Adrenal gland (tissue), 12 donors: ENCODE results near the gene ARHGAP26. TPM values are rescaled to one million over a fixed set of nuclear protein-coding genes. Genes with fewer than 3 reads are reported as not detected.

Source experiments
- DNase-seq, 7 donors: peaks; one replicate each; pipeline ENCODE4 v3.0.0-alpha.2; 2019 to 2020
- H3K27ac ChIP-seq, 5 donors: fragments of 200-600 bp; sonication (generic) in 4 of 5; 1 replicate in 3 of 5; 2 replicates in 2 of 5; pipeline versions ENCODE4 v1.5.1 to v1.8.0; 2016 to 2020; ENCODE audit warnings: mild to moderate bottlenecking in 1 of 5
- H3K27me3 ChIP-seq: fragments of 200-600 bp; 2 replicates; pipeline ENCODE4 v1.8.0; 2021
- H3K36me3 ChIP-seq, 2 donors: fragments of 200-600 bp; replicated peaks in 1 of 2; 1 replicate in 1 of 2; 2 replicates in 1 of 2; pipeline versions ENCODE4 v1.5.1 to v1.8.0; 2018 to 2022
- H3K4me1 ChIP-seq, 2 donors: fragments of 200-600 bp; replicated peaks in 1 of 2; 1 replicate in 1 of 2; 2 replicates in 1 of 2; pipeline versions ENCODE4 v1.5.1 to v1.8.0; 2018 to 2021
- H3K4me3 ChIP-seq, 4 donors: fragments of 200-600 bp; sonication (generic) in 3 of 4; one replicate each; pipeline ENCODE4 v1.5.1; 2016 to 2018
- H3K9me3 ChIP-seq, 3 donors: fragments of 200-600 bp; sonication (generic) in 1 of 3; replicated peaks in 1 of 3; 1 replicate in 2 of 3; 2 replicates in 1 of 3; pipeline versions ENCODE4 v1.5.1 to v1.8.0; 2016 to 2021
- POLR2A ChIP-seq, 2 donors: fragments of 450-650 bp; IDR thresholded peaks; one replicate each; pipeline ENCODE4 v1.6.1; 2017; ENCODE audit warnings: antibody characterized with exemption in 2 of 2, mild to moderate bottlenecking in 2 of 2, moderate library complexity in 1 of 2
- WGBS, 4 donors: extraction: QIAGEN DNeasy Blood & Tissue Kit in 2 of 4; methylation state at CpG; one replicate each; pipeline versions ENCODE4 v1.1.5 to v1.1.7; 2013 to 2017; 5-methylcytosine and 5-hydroxymethylcytosine counted together
- intact Hi-C, 2 donors: fragments of 100-400 bp; cut with DNase I; formaldehyde crosslinking; loops; one replicate each; pipeline versions ENCODE4 v1.14.1 to v1.15.0; 2022 to 2023
- polyA plus RNA-seq, 3 donors: library from polyadenylated mRNA; stranded (reverse); fragments of 200-250 nt in 2 of 3; fragments of 350-450 nt in 1 of 3; fragmentation: Illumina TruSeq in 1 of 3; extraction: RNeasy Lipid Tissue Mini Kit (QIAGEN cat#74804) in 1 of 3; gene quantifications; one replicate each; pipeline ENCODE4 v1.2.3, GENCODE V29; 2013 to 2014
- total RNA-seq, 9 donors: library from RNA; depleted of rRNA in 4 of 9; stranded (reverse); fragments of >200 nt in 4 of 9; fragments of 120-200 nt in 1 of 9; fragmentation: NEBNext Ultra II Directional in 1 of 9; extraction: Animal tissue kit (Norgen Biotek cat#: 25700) in 1 of 9; gene quantifications; one replicate each; pipeline versions ENCODE4 v1.1.0 to v1.2.4, GENCODE V29; 2013 to 2023
- TF ChIP-seq, protein P1 (sequence below), 6 experiments: fragments of 450-650 bp in 4 of 6; fragments of 200-600 bp in 2 of 6; sonication (generic) in 1 of 6; IDR thresholded peaks; 1 replicate in 5 of 6; 2 replicates in 1 of 6; pipeline versions ENCODE4 v1.5.1 to v1.8.0; 2016 to 2021; ENCODE audit warnings: antibody characterized with exemption in 6 of 6, mild to moderate bottlenecking in 2 of 6, moderate library complexity in 1 of 6
- donor health status: healthy with polysubstance abuse.
- donor health status: Bipolar disorder and iron deficiency.
- donor health status: DM: yes; HTN: yes; CAD: no.
- donor health status: DM: no; HTN: no; CAD: no.
- donor health status: DM: no; HTN: no; CAD: no.
- donor health status: DM: yes; HTN: yes; CAD: no.

The ARHGAP26 gene
- total and polyA plus RNA-seq, 12 donors, result 3.0 to 21.7 (median 10.8) TPM

DNA sequence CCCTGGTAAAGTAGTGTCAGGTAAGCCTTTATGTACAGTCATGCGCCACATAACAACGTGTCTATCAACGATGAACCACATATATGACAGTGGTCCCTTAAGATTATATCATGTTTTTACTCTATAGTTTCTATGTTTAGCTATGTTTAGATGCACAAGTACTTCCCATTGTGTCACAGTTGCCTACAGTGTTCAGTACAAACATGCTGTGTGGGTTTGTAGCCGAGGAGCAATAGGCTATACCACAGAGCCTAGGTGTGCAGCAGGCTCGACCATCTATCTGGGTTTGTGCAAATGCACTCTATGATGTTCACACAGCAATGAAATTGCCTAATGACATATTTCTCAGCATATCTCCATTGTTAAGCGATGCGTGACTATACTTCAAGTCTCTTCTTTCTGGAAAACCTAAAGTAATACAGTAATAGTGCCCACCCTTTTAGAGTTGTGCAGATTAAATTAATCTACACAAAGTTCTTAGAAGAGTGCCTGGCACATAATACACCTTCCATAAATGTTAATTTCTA lies 295.9 kb downstream of the ARHGAP26 start:
- Histone ChIP-seq H3K27me3 (no peaks in the 10 kb centered on the region), H3K4me3 (no peak overlapping the region), H3K36me3 (no peaks in the 10 kb centered on the region), H3K27ac (peak overlapping the region in 2 of 5 donors; percentile 15 to 74), H3K4me1 (peaks cover 0 to 47% of the 10 kb centered on the region in 2 donors), H3K9me3 (no peaks in the 10 kb centered on the region)
- intact Hi-C loops, result no loop called here
- DNase-seq, result no peak
- TF ChIP-seq, protein P1, sequence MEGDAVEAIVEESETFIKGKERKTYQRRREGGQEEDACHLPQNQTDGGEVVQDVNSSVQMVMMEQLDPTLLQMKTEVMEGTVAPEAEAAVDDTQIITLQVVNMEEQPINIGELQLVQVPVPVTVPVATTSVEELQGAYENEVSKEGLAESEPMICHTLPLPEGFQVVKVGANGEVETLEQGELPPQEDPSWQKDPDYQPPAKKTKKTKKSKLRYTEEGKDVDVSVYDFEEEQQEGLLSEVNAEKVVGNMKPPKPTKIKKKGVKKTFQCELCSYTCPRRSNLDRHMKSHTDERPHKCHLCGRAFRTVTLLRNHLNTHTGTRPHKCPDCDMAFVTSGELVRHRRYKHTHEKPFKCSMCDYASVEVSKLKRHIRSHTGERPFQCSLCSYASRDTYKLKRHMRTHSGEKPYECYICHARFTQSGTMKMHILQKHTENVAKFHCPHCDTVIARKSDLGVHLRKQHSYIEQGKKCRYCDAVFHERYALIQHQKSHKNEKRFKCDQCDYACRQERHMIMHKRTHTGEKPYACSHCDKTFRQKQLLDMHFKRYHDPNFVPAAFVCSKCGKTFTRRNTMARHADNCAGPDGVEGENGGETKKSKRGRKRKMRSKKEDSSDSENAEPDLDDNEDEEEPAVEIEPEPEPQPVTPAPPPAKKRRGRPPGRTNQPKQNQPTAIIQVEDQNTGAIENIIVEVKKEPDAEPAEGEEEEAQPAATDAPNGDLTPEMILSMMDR (IDR thresholded peaks at IDR 0.05), result no peak
- TF ChIP-seq POLR2A (IDR thresholded peaks at IDR 0.05), result no peak
- WGBS, 4 donors, result 92 to 95% (median 93%) methylated on average over 7 of the region's 7 CpGs

GRCh38 chr5:143066556-143067281 lies 296.5 kb downstream of the ARHGAP26 start:
- DNase-seq, result peak in 1 of 7 donors; percentile 9
- H3K9me3 ChIP-seq, result no peaks in the 10 kb centered on the region
- no peak for TF ChIP-seq POLR2A (IDR thresholded peaks at IDR 0.05)
- H3K27ac ChIP-seq, result peak overlapping the region in 1 of 5 donors; percentile 20
- intact Hi-C loops, result no loop called here
- WGBS, 4 donors, result 53 to 59% (median 56%) methylated on average over 8 of the region's 8 CpGs
- no peaks in the 10 kb centered on the region for H3K36me3 ChIP-seq
- H3K4me1 ChIP-seq, result peaks cover 0 to 47% of the 10 kb centered on the region in 2 donors
- H3K27me3 ChIP-seq, result no peaks in the 10 kb centered on the region
- no peak overlapping the region for H3K4me3 ChIP-seq

DNA sequence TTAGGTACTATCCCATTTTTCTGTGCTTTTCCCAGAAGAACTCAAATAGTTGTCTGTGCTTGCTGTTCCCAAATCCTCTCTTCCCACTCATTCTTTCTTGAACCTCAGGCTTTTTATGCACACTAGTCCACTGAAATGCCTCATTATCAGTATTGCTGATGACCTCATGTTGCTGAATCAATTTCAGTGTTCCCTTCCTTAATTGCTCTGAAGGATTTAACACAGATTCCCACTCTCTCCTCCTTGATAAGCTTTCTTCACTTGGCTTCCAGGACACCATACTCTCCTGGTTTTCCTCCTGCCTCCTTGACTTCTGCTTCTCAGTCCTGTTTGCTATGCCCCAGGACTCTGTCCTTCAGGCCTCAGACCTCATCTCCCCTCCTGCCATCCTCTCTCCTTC lies 298.5 kb downstream of the ARHGAP26 start:
- peaks cover 0 to 39% of the 10 kb centered on the region in 2 donors for H3K4me1 ChIP-seq
- no peaks in the 10 kb centered on the region for H3K9me3 ChIP-seq
- H3K27ac ChIP-seq, result no peak overlapping the region
- H3K4me3 ChIP-seq, result no peak overlapping the region
- TF ChIP-seq POLR2A (IDR thresholded peaks at IDR 0.05), result no peak
- TF ChIP-seq, protein P1 (IDR thresholded peaks at IDR 0.05), result no peak
- no peaks in the 10 kb centered on the region for H3K36me3 ChIP-seq
- intact Hi-C loops, result no loop called here
- DNase-seq, result no peak
- H3K27me3 ChIP-seq, result no peaks in the 10 kb centered on the region

DNA sequence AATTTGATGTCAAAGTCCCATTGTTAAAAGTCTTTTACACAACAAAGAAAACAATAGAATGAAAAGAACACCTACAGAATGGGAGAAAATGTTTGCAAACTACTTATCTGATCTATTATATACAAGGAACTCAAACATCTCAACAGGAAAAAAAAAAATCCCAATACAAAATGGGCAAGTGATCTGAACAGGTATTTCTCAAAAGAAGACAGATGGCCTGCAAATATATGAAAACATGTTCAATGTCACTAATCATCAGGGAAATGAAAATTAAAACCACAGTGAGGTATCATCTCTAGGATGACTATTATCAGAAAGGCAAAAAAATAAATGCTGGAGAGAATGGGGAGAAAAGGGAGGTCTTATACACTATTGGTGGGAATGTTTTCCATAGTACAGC lies 301.8 kb downstream of the ARHGAP26 start:
- H3K4me1 ChIP-seq, result peaks cover 0 to 9% of the 10 kb centered on the region in 2 donors
- H3K27ac ChIP-seq, result no peak overlapping the region
- no peaks in the 10 kb centered on the region for H3K36me3 ChIP-seq
- DNase-seq, result no peak
- no peak overlapping the region for H3K4me3 ChIP-seq
- H3K9me3 ChIP-seq, result no peaks in the 10 kb centered on the region
- intact Hi-C loops, result no loop called here
- no peak for TF ChIP-seq POLR2A (IDR thresholded peaks at IDR 0.05)
- TF ChIP-seq, protein P1 (IDR thresholded peaks at IDR 0.05), result no peak
- no peaks in the 10 kb centered on the region for H3K27me3 ChIP-seq

DNA sequence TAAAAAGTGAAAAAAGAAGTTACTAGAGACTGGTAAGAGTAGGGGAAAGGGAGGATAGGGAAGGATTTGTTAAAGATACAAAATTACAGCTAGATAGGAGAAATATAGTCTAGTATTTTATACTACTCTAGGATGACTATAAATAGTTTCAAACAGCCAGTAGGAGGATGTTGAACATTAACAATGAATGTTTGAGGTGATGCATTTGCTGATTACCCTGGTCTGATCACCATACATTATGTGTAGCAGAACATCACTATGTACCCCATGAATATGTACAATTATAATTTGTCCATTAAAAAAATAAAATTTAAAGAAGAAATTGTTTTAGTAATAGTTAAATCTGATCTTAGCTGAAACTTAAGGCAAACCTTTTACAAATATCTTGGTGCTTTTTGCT lies 302.6 kb downstream of the ARHGAP26 start:
- H3K4me1 ChIP-seq, result peaks cover 0 to 1% of the 10 kb centered on the region in 2 donors
- no peak for TF ChIP-seq POLR2A (IDR thresholded peaks at IDR 0.05)
- TF ChIP-seq, protein P1 (IDR thresholded peaks at IDR 0.05), result no peak
- intact Hi-C loops, result no loop called here
- DNase-seq, result no peak
- no peaks in the 10 kb centered on the region for H3K27me3 ChIP-seq
- H3K4me3 ChIP-seq, result no peak overlapping the region
- no peaks in the 10 kb centered on the region for H3K9me3 ChIP-seq
- no peaks in the 10 kb centered on the region for H3K36me3 ChIP-seq
- no peak overlapping the region for H3K27ac ChIP-seq
